DMS79 treated with DMSO at 0.1 percent for 48 hours (cell line): ENCODE measurements around the gene OSBPL8.

Experiments used
- DNase-seq: peaks from one replicate; lab custom pipeline; 2025; lab: John Stamatoyannopoulos, UW

The OSBPL8 gene

GRCh38 chr12:76559400-76560085 is at the start of gene OSBPL8:
OSBPL8 (minus strand) TSS chr12:76559771; CDS start chr12:76487551, 72,220 bp downstream.
- peak; percentile 84 for DNase-seq

- no peak for DNase-seq
Measured at GRCh38 chr12:76608070-76608469, 48.5 kb upstream of the OSBPL8 start.

- no peak for DNase-seq
Measured at GRCh38 chr12:76595056-76595455, 35.5 kb upstream of the OSBPL8 start.

GRCh38 chr12:76591476-76591875 is 31.9 kb upstream of the OSBPL8 start:
- no peak for DNase-seq

GRCh38 chr12:76590131-76590530 is 30.6 kb upstream of the OSBPL8 start:
- DNase-seq, result no peak

GRCh38 chr12:76588881-76589565 is 29.5 kb upstream of the OSBPL8 start:
- no peak for DNase-seq

- no peak for DNase-seq
Measured at GRCh38 chr12:76587428-76588178, 28.0 kb upstream of the OSBPL8 start.

GRCh38 chr12:76586764-76587395 is 27.3 kb upstream of the OSBPL8 start:
- DNase-seq, result peak; percentile 5

GRCh38 chr12:76583301-76583700 is 23.7 kb upstream of the OSBPL8 start:
- DNase-seq, result no peak

- DNase-seq, result no peak
Measured at GRCh38 chr12:76573840-76574373, 14.3 kb upstream of the OSBPL8 start.

- DNase-seq, result no peak
Measured at GRCh38 chr12:76571256-76571655, 11.7 kb upstream of the OSBPL8 start.

GRCh38 chr12:76569685-76570604 is 10.4 kb upstream of the OSBPL8 start:
- DNase-seq, result no peak

- DNase-seq, result no peak
Measured at GRCh38 chr12:76568888-76569551, 9.4 kb upstream of the OSBPL8 start.

GRCh38 chr12:76568130-76568529 is 8.6 kb upstream of the OSBPL8 start:
- DNase-seq, result no peak

- DNase-seq, result no peak
Measured at GRCh38 chr12:76563061-76563460, 3.5 kb upstream of the OSBPL8 start.

GRCh38 chr12:76562130-76562529 is 2.6 kb upstream of the OSBPL8 start:
- DNase-seq, result no peak

GRCh38 chr12:76560086-76560491 is 518 bp upstream of the OSBPL8 start:
- DNase-seq, result no peak

- DNase-seq, result peak; percentile 41
Measured at GRCh38 chr12:76558684-76559399, 729 bp downstream of the OSBPL8 start.

GRCh38 chr12:76556368-76556767 is 3.2 kb downstream of the OSBPL8 start:
- no peak for DNase-seq

- DNase-seq, result no peak
Measured at GRCh38 chr12:76555797-76556196, 3.8 kb downstream of the OSBPL8 start.
